HEK293 (cell line): ENCODE data around the gene CRTC1.
"Not testable (repeated sequence)": the region's sequence is repeated elsewhere in the genome, so short reads cannot be mapped to it uniquely, and the experiment has no call there.

Experiments used
- CTCF ChIP-seq: fragments of 450-650 bp; formaldehyde crosslinking; IDR thresholded peaks from 2 replicates; pipeline ENCODE4 v1.5.1; 2016; ENCODE audit warnings: missing biosample characterization, missing genetic modification characterization
- GFI1B ChIP-seq: fragments of 450-650 bp; formaldehyde crosslinking; IDR thresholded peaks from 2 replicates; pipeline ENCODE4 v1.5.1; 2016; ENCODE audit warnings: missing biosample characterization, missing genetic modification characterization
- HOXA7 ChIP-seq: sonication (generic); formaldehyde crosslinking; IDR thresholded peaks from 2 replicates; pipeline ENCODE4 v1.8.1; 2022; ENCODE audit warnings: missing genetic modification reagents, borderline replicate concordance
- RBAK ChIP-seq: fragments of 450-650 bp; formaldehyde crosslinking; IDR thresholded peaks from 2 replicates; pipeline ENCODE4 v1.5.1; 2016; ENCODE audit warnings: missing biosample characterization, missing genetic modification characterization
- ZNF169 ChIP-seq: fragments of 450-650 bp; formaldehyde crosslinking; IDR thresholded peaks from 2 replicates; pipeline ENCODE4 v1.5.1; 2016; ENCODE audit warnings: missing biosample characterization, missing genetic modification characterization
- ZNF585B ChIP-seq: fragments of 450-650 bp; formaldehyde crosslinking; IDR thresholded peaks from 2 replicates; pipeline ENCODE4 v1.5.1; 2016; ENCODE audit warnings: missing biosample characterization, missing genetic modification characterization
- TF ChIP-seq, protein P1 (sequence below): IDR thresholded peaks from 2 replicates; pipeline ENCODE4 v1.6.1; 2011; ENCODE audit warnings: mild to moderate bottlenecking, low read depth, low read length, borderline replicate concordance
- TF ChIP-seq, protein P2 (sequence below): fragments of 450-650 bp; formaldehyde crosslinking; IDR thresholded peaks from 2 replicates; pipeline ENCODE4 v1.5.1; 2016; ENCODE audit warnings: missing biosample characterization, missing genetic modification characterization

DNA sequence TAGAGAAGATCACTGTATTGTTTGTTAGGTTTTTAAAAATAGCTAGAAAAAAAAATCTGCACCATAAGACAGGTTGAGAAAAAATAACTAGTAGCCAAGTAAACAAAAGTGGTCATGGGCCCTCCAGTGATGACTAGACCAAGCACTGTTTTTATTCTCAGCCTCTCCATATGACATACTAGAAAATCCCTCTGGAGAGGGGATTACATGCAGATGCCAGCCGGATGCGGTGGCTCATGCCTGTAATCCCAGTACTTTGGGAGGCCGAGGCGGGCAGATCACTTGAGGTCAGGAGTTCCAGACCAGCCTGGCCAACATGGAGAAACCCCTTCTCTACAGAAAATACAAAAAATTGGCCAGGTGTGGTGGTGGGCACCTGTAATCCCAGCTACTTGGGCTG, 133.2 kb downstream of the CRTC1 start:
- not testable (repeated sequence) for TF ChIP-seq RBAK (tag by site-specific recombination); GFI1B (tag by site-specific recombination); CTCF (tag by site-specific recombination); ZNF169 (tag by site-specific recombination); HOXA7 (CRISPR knock-in tag); ZNF585B
- TF ChIP-seq, protein P1, sequence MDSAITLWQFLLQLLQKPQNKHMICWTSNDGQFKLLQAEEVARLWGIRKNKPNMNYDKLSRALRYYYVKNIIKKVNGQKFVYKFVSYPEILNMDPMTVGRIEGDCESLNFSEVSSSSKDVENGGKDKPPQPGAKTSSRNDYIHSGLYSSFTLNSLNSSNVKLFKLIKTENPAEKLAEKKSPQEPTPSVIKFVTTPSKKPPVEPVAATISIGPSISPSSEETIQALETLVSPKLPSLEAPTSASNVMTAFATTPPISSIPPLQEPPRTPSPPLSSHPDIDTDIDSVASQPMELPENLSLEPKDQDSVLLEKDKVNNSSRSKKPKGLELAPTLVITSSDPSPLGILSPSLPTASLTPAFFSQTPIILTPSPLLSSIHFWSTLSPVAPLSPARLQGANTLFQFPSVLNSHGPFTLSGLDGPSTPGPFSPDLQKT: not testable (repeated sequence)
- TF ChIP-seq, protein P2, sequence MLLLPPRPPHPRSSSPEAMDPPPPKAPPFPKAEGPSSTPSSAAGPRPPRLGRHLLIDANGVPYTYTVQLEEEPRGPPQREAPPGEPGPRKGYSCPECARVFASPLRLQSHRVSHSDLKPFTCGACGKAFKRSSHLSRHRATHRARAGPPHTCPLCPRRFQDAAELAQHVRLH (tag by site-specific recombination): not testable (repeated sequence)
